Osteocyte (in vitro differentiated cells): Measurements from ENCODE around the gene PQBP1. TPM values are rescaled to one million over a fixed set of nuclear protein-coding genes. Genes with fewer than 3 reads are reported as not detected.
"Not testable (repeated sequence)": the region's sequence is repeated elsewhere in the genome, so short reads cannot be mapped to it uniquely, and the experiment has no call there.

Source experiments
- DNase-seq: peaks from one replicate; pipeline ENCODE4 v3.0.0; 2021; ENCODE audit warnings: mixed read lengths; ENCODE audit not compliant: unreplicated experiment; ENCODE audit errors: extremely low spot score
- H3K27ac Mint-ChIP-seq: one replicate; pipeline ENCODE4 v1.8.0; 2021; ENCODE audit warnings: mild to moderate bottlenecking, mixed read lengths; ENCODE audit not compliant: unreplicated experiment
- H3K27me3 Mint-ChIP-seq: one replicate; pipeline ENCODE4 v1.8.0; 2021; ENCODE audit warnings: mixed read lengths; ENCODE audit not compliant: unreplicated experiment
- H3K36me3 Mint-ChIP-seq: one replicate; pipeline ENCODE4 v1.8.0; 2021; ENCODE audit warnings: mixed read lengths; ENCODE audit not compliant: unreplicated experiment
- H3K4me1 Mint-ChIP-seq: one replicate; pipeline ENCODE4 v1.8.0; 2021; ENCODE audit warnings: mixed read lengths; ENCODE audit not compliant: unreplicated experiment
- H3K4me3 Mint-ChIP-seq: one replicate; pipeline ENCODE4 v1.8.0; 2021; ENCODE audit warnings: mild to moderate bottlenecking, moderate library complexity, mixed read lengths; ENCODE audit not compliant: unreplicated experiment
- H3K9me3 Mint-ChIP-seq: one replicate; pipeline ENCODE4 v1.8.0; 2021; ENCODE audit warnings: mixed read lengths; ENCODE audit not compliant: unreplicated experiment
- total RNA-seq: library from RNA; stranded (reverse); gene quantifications from 2 replicates; pipeline ENCODE4 v1.2.1, GENCODE V29; 2021
- TF ChIP-seq, protein P1 (sequence below): fragments of 200-600 bp; sonication (generic); IDR thresholded peaks from 2 replicates; pipeline ENCODE4 v1.5.0; 2021; ENCODE audit warnings: antibody characterized with exemption, mild to moderate bottlenecking, moderate library complexity

Gene PQBP1
- total RNA-seq, 1 donor from 2014 or later: 78.3 TPM

DNA sequence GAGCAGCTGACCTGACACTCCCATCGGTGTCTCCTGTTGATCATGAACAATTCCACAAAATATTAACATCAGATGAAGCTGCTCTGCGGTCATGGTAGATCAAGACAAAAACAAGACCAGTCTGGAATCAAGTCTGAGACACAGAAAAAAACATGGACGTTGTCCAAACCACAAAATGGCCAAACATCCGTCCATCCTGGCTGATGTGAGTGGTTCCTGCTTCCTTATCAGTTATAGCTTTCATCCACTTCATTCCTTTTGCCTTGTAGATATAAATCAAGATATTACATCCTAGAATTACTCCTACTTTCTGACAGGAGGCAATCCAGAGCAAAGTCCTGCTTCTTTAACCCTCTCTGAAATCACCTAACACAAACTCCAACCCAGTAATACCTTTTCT is 33.5 kb upstream of the PQBP1 start:
- Mint-ChIP-seq H3K4me1 (peaks cover 2% of the 10 kb centered on the region), H3K27me3 (peaks cover 5% of the 10 kb centered on the region), H3K4me3 (no peak overlapping the region), H3K27ac (no peak overlapping the region), H3K36me3 (no peaks in the 10 kb centered on the region), H3K9me3 (peaks cover 8% of the 10 kb centered on the region)
- DNase-seq: no peak
- TF ChIP-seq, protein P1, sequence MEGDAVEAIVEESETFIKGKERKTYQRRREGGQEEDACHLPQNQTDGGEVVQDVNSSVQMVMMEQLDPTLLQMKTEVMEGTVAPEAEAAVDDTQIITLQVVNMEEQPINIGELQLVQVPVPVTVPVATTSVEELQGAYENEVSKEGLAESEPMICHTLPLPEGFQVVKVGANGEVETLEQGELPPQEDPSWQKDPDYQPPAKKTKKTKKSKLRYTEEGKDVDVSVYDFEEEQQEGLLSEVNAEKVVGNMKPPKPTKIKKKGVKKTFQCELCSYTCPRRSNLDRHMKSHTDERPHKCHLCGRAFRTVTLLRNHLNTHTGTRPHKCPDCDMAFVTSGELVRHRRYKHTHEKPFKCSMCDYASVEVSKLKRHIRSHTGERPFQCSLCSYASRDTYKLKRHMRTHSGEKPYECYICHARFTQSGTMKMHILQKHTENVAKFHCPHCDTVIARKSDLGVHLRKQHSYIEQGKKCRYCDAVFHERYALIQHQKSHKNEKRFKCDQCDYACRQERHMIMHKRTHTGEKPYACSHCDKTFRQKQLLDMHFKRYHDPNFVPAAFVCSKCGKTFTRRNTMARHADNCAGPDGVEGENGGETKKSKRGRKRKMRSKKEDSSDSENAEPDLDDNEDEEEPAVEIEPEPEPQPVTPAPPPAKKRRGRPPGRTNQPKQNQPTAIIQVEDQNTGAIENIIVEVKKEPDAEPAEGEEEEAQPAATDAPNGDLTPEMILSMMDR: no peak

DNA sequence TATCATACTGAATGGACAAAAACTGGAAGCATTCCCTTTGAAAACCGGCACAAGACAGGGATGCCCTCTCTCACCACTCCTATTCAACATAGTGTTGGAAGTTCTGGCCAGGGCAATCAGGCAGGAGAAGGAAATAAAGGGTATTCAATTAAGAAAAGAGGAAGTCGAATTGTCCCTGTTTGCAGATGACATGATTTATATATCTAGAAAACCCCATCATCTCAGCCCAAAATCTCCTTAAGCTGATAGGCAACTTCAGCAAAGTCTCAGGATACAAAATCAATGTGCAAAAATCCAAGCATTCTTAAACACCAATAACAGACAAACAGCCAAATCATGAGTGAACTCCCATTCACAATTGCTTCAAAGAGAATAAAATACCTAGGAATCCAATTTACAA is 25.7 kb upstream of the PQBP1 start:
- not testable (repeated sequence) for H3K9me3 Mint-ChIP-seq, DNase-seq, H3K4me1 Mint-ChIP-seq, H3K4me3 Mint-ChIP-seq, H3K36me3 Mint-ChIP-seq, H3K27ac Mint-ChIP-seq
- H3K27me3 Mint-ChIP-seq: peaks cover 12% of the 10 kb centered on the region

DNA sequence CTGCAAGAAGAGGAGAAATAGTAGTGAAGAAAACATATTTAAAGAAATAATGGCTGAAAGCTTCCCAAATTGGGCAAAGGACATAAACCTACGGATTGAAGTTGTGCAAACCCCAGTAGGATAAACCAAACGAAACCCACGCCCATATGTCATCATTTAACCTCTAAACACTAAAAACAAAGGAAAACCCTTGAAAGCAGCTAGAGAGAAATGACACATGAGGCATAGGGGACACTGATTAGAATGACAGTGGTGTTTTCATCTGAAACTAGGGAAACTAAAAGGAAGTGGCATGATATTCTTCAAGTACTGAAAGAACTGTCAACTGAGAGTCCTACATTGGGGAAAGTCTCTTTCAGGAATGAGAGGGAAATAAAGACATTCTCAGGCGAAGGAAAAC is 20.8 kb upstream of the PQBP1 start:
- H3K27ac Mint-ChIP-seq, DNase-seq, H3K9me3 Mint-ChIP-seq, H3K36me3 Mint-ChIP-seq, H3K4me1 Mint-ChIP-seq, H3K4me3 Mint-ChIP-seq: not testable (repeated sequence)
- peaks cover 17% of the 10 kb centered on the region for H3K27me3 Mint-ChIP-seq

DNA sequence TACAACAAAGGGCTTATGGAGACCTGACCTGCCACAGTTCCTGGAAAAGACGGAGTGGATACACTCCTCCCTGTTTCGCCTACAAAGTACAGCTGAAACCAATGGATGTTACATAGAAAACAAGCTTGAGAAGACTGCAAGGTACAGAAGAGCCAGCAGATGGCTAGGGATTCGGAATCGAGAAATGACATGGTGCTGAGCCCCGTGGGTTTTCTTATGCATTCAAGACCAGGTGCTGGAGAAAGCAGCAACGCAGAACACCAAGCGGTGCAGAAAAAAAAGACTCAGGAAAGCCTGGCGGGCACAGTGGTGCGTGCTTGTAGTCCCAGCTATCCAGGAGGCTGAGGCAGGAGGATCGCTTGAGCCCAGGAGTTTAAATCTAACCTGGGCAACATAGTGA is 14.0 kb upstream of the PQBP1 start:
- Mint-ChIP-seq H3K36me3 (no peaks in the 10 kb centered on the region), H3K4me3 (no peak overlapping the region), H3K27ac (no peak overlapping the region), H3K9me3 (no peaks in the 10 kb centered on the region), H3K27me3 (peaks cover 3% of the 10 kb centered on the region), H3K4me1 (no peaks in the 10 kb centered on the region)
- TF ChIP-seq, protein P1: no peak
- no peak for DNase-seq

DNA sequence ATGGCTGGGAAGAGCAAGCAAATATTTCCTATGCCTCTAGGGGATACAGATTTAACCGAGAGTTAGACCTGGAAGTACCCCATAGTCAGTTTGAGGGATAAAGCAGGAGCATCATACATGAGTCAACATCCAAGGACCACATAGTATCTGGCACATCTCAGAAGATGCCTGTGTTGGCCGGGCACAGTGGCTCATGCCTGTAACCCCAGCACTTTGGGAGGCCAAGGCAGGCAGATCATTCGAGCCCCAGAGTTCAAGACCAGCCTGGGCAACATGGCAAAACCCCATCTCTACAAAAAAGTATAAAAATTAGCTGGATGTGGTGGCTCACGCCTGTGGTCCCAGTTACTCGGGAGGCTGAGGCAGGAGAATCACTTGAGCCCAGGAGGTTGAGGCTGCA is 11.1 kb upstream of the PQBP1 start:
- not testable (repeated sequence) for H3K27ac Mint-ChIP-seq, H3K4me1 Mint-ChIP-seq, DNase-seq, H3K4me3 Mint-ChIP-seq, H3K27me3 Mint-ChIP-seq, H3K9me3 Mint-ChIP-seq, H3K36me3 Mint-ChIP-seq

DNA sequence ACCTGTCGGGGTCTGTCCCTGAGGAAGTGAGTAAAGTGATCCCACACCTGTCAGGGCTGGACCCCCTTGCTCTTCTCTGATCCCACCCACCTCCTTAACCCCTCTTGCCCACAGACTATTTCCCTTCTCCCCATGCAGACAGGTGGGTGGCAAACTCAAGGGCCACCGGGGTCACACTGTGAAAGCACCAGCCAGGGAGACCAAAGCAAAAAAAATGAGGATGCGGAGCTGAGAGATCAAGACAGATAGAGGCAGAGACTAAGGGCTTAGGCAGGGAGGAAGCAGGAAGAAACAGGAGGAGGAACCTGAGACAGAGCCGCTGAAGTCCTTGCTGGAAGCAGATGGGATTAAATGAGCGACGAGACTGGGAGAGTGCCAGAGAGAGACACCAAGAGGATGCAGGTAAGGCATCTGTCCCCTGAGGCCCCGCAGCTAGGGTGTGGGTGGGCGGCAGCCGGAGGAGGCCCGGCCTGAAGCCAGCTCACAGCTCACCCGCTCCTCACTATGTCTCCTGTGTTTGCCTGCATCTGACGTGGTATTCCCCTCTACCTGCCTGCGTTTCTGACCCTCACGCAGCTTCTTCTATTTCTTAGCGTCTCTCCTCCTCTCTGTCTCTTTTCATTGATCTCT is 7.3 kb upstream of the PQBP1 start:
- Mint-ChIP-seq H3K36me3 (peaks cover 1% of the 10 kb centered on the region), H3K4me3 (peak overlapping the region; percentile 72), H3K9me3 (no peaks in the 10 kb centered on the region), H3K4me1 (peaks cover 10% of the 10 kb centered on the region), H3K27ac (peak overlapping the region; percentile 67), H3K27me3 (no peaks in the 10 kb centered on the region)
- no peak for DNase-seq
- TF ChIP-seq, protein P1: no peak
